GM12878 (cell line): ENCODE data around the gene CCSER1. TPM values are rescaled to one million over a fixed set of nuclear protein-coding genes. Genes with fewer than 3 reads are reported as not detected.

Source experiments
- ATAC-seq: fragments of 200-7000 bp; cut with Tn5 transposase; 3 replicates; pipeline ENCODE4 v1.9.1; 2020; ENCODE audit warnings: mild to moderate bottlenecking, moderate library complexity
- BruUV-seq: library from RNA; stranded (reverse); fragments of 400-500 nt; replicated peaks from 2 replicates; lab custom pipeline; 2021; lab: Mats Ljungman, UMichigan
- CTCF ChIA-PET: fragments of 300-600 bp; sonication (Branson Sonifier 250); formaldehyde crosslinking; extraction: SDS; loops from one replicate; lab custom pipeline; 2021; ENCODE audit warnings: inconsistent platforms; lab: Yijun Ruan, JAX
- POLR2A ChIA-PET: fragments of 350-600 bp; formaldehyde crosslinking; extraction: SDS; loops from one replicate; lab custom pipeline; 2021; ENCODE audit warnings: inconsistent platforms; lab: Charles Lee
- RAD21 ChIA-PET: fragments of 300-600 bp; sonication (Branson Sonifier 250); formaldehyde crosslinking; loops from one replicate; lab custom pipeline; 2023; ENCODE audit warnings: antibody characterized with exemption; ENCODE audit not compliant: unreplicated experiment; lab: Charles Lee
- SMC1A ChIA-PET: fragments of 300-600 bp; sonication (Branson Sonifier 250); formaldehyde crosslinking; loops from one replicate; lab custom pipeline; 2023; ENCODE audit not compliant: unreplicated experiment, uncharacterized antibody; lab: Charles Lee
- DNase-seq: peaks from one replicate; pipeline ENCODE4 v3.0.0-alpha.2; 2011; ENCODE audit warnings: low read depth, low spot score
- FAIRE-seq: peaks from 3 replicates; lab custom pipeline; 2011; peaks lifted over from hg19 to GRCh38; lab: Jason Lieb, UNC
- H2AFZ ChIP-seq: 2 replicates; pipeline ENCODE4 v1.6.0; 2011; ENCODE audit warnings: low read depth, low read length, control low read depth; ENCODE audit not compliant: control insufficient read depth
- H3K27ac ChIP-seq: 2 replicates; pipeline ENCODE4 v1.5.1; 2011; ENCODE audit warnings: control low read depth; ENCODE audit not compliant: control insufficient read depth, insufficient read depth
- H3K27me3 ChIP-seq, 2 experiments: replicated peaks in 1 of 2; 2 replicates each; pipeline versions ENCODE4 v1.6.0 to v1.6.1; 2011; ENCODE audit warnings: low read length in 1 of 2; ENCODE audit not compliant: control insufficient read depth in 2 of 2, insufficient read depth in 2 of 2
- H3K36me3 ChIP-seq, 2 experiments: 2 replicates each; pipeline ENCODE4 v1.5.1; 2011; ENCODE audit warnings: low read length in 1 of 2; ENCODE audit not compliant: control insufficient read depth in 2 of 2, insufficient read depth in 2 of 2
- H3K4me1 ChIP-seq: 2 replicates; pipeline ENCODE4 v1.6.1; 2011; ENCODE audit warnings: mild to moderate bottlenecking, low read length, moderate library complexity, mixed read lengths; ENCODE audit not compliant: control insufficient read depth, insufficient read depth
- H3K4me2 ChIP-seq: 2 replicates; pipeline ENCODE4 v1.6.0; 2011; ENCODE audit warnings: control low read depth; ENCODE audit not compliant: control insufficient read depth, insufficient read depth
- H3K4me3 ChIP-seq: fragments of 200-600 bp; sonication (generic); 2 replicates; pipeline ENCODE4 v1.5.1; 2016
- H3K79me2 ChIP-seq: 2 replicates; pipeline ENCODE4 v1.6.0; 2011; ENCODE audit warnings: low read length; ENCODE audit not compliant: control insufficient read depth, insufficient read depth
- H3K9ac ChIP-seq: 2 replicates; pipeline ENCODE4 v1.8.0; 2011; ENCODE audit warnings: low read length, control low read depth, mixed read lengths; ENCODE audit not compliant: control insufficient read depth, insufficient read depth
- H3K9me3 ChIP-seq: replicated peaks from 3 replicates; pipeline ENCODE4 v1.5.1; 2011; ENCODE audit warnings: mild to moderate bottlenecking, low read length; ENCODE audit not compliant: control insufficient read depth, insufficient read depth
- H4K20me1 ChIP-seq: 2 replicates; pipeline ENCODE4 v1.6.0; 2011; ENCODE audit not compliant: control insufficient read depth, insufficient read depth
- ASH2L ChIP-seq: fragments of 300-600, 200-600 bp; sonication (generic); IDR thresholded peaks from 2 replicates; pipeline ENCODE4 v1.6.1; 2017; ENCODE audit warnings: low read depth, mild to moderate bottlenecking, borderline replicate concordance
- BCLAF1 ChIP-seq: fragments of 450-650 bp; IDR thresholded peaks from 2 replicates; pipeline ENCODE4 v1.6.1; 2017; ENCODE audit warnings: antibody characterized with exemption, mild to moderate bottlenecking, moderate library complexity
- CBX3 ChIP-seq: fragments of 200-600 bp; sonication (generic); IDR thresholded peaks from 2 replicates; pipeline ENCODE4 v1.6.1; 2016; ENCODE audit warnings: low read depth, borderline replicate concordance
- CBX5 ChIP-seq: sonication (generic); IDR thresholded peaks from 2 replicates; pipeline ENCODE4 v1.6.1; 2016; ENCODE audit warnings: low read depth, moderate library complexity, mild to moderate bottlenecking, inconsistent platforms
- JUNB ChIP-seq: IDR thresholded peaks from 2 replicates; pipeline ENCODE4 v1.6.1; 2016; ENCODE audit warnings: antibody characterized with exemption, mild to moderate bottlenecking
- MYC ChIP-seq: IDR thresholded peaks from 2 replicates; pipeline ENCODE4 v1.6.1; 2011; ENCODE audit warnings: mild to moderate bottlenecking, low read length, moderate library complexity, inconsistent platforms; ENCODE audit not compliant: insufficient read depth, insufficient replicate concordance, insufficient read length, severe bottlenecking
- SPI1 ChIP-seq: IDR thresholded peaks from 2 replicates; pipeline ENCODE4 v1.6.1; 2011; ENCODE audit warnings: low read depth, mild to moderate bottlenecking, low read length, moderate library complexity, borderline replicate concordance; ENCODE audit not compliant: insufficient read depth
- SRF ChIP-seq, 2 experiments: IDR thresholded peaks; 2 replicates each; pipeline ENCODE4 v1.6.1; 2011; ENCODE audit warnings: low read depth in 2 of 2, low read length in 2 of 2, mild to moderate bottlenecking in 1 of 2, moderate library complexity in 1 of 2
- ZBED1 ChIP-seq: IDR thresholded peaks from 2 replicates; pipeline ENCODE4 v1.6.1; 2016; ENCODE audit warnings: borderline replicate concordance
- ZNF24 ChIP-seq: fragments of 450-650 bp; IDR thresholded peaks from 2 replicates; pipeline ENCODE4 v1.6.1; 2017; ENCODE audit warnings: antibody characterized with exemption, mild to moderate bottlenecking
- WGBS: methylation state at CpG from one replicate; pipeline ENCODE4 v1.1.6; 2016; ENCODE audit warnings: low lambda C conversion rate; ENCODE audit not compliant: insufficient replicate concordance, insufficient coverage; ENCODE audit errors: missing lambda C conversion rate; 5-methylcytosine and 5-hydroxymethylcytosine counted together
- in situ Hi-C: fragments of 300-500 bp; cut with MboI; formaldehyde crosslinking; loops from 9 replicates; pipeline ENCODE4 v1.14.3; 2018; ENCODE audit warnings: mixed read lengths
- intact Hi-C: fragments of 100-400 bp; cut with micrococcal nuclease; formaldehyde crosslinking; loops from one replicate; pipeline ENCODE4 v1.14.2; 2022; ENCODE audit not compliant: unreplicated experiment
- polyA plus RNA-seq, 11 experiments: library from polyadenylated mRNA; depleted of rRNA in 4 of 11; unstranded in 6 of 11; stranded (reverse) in 5 of 11; fragments of >200 nt; fragmentation: Nextera tagmentation in 4 of 11; fragmentation: Illumina TruSeq in 1 of 11; extraction: Ambion mirVana in 4 of 11; extraction: Trizol in 1 of 11; gene quantifications; 1 replicate in 1 of 11; 2 replicates in 10 of 11; pipeline versions ENCODE4 v1.2.1 to v1.2.3, GENCODE V29; 2011 to 2016; ENCODE audit warnings: inconsistent platforms in 2 of 11, missing spikeins in 2 of 11, low read depth in 1 of 11
- total RNA-seq, 4 experiments: library from RNA; depleted of rRNA in 3 of 4; stranded (reverse); fragments of >200 nt in 3 of 4; fragmentation: Illumina TruSeq in 1 of 4; extraction: Trizol in 1 of 4; gene quantifications; 2 replicates each; pipeline versions ENCODE4 v1.2.1 to v1.2.3, GENCODE V29; 2013 to 2021

CCSER1 gene
- total and polyA plus RNA-seq, 10 of the 15 experiments (the other 5 are each of a cell fraction or from before 2014, with no cell fraction given), result 0.22 to 2.7 (median 1.0) TPM

- no peaks in the 10 kb centered on the region for H3K9me3 ChIP-seq
- no peaks in the 10 kb centered on the region for H3K79me2 ChIP-seq
- ATAC-seq (no peak), DNase-seq (no peak), FAIRE-seq (no peak)
- no peaks in the 10 kb centered on the region for H3K36me3 ChIP-seq
- POLR2A ChIA-PET, result no interaction called here
- SMC1A ChIA-PET, result interaction anchor here (1.2 kb wide), 1 partner anchor 20 kb away, joined by 3 read pairs; no protein-coding TSS in a partner anchor
- in situ Hi-C loops, result no loop called here
- no peaks in the 10 kb centered on the region for H3K4me1 ChIP-seq
- intact Hi-C loops, result no loop called here
- no peak for TF ChIP-seq SPI1
- no peak for TF ChIP-seq MYC
- no peak for TF ChIP-seq CBX3
- TF ChIP-seq ASH2L, result no peak
- H3K27ac ChIP-seq, result no peak overlapping the region
- RAD21 ChIA-PET, result no interaction called here
- no peak overlapping the region for H3K9ac ChIP-seq
- no peak overlapping the region for H3K4me2 ChIP-seq
- H3K4me3 ChIP-seq, result no peak overlapping the region
- no peak overlapping the region for H2AFZ ChIP-seq
- no peaks in the 10 kb centered on the region; a peak in 1 of 4 replicates for H3K27me3 ChIP-seq
- BruUV-seq, result no TSS peak
- H4K20me1 ChIP-seq, result no peaks in the 10 kb centered on the region
- CTCF ChIA-PET, result interaction anchor here (0.6 to 1.1 kb wide), 2 partner anchors 8 to 448 kb away, joined by 3 read pairs; no protein-coding TSS in a partner anchor
- 58% methylated on average over 2 of the region's 2 CpGs for WGBS
These were observed 748.6 kb downstream of the CCSER1 start for GRCh38 chr4:90875791-90876190.

- ChIA-PET POLR2A (no interaction called here), SMC1A (interaction anchor here (1.2 kb wide), 1 partner anchor 20 kb away, joined by 3 read pairs; no protein-coding TSS in a partner anchor), CTCF (interaction anchor here (0.6 to 1.1 kb wide), 2 partner anchors 9 to 448 kb away, joined by 3 read pairs; no protein-coding TSS in a partner anchor), RAD21 (no interaction called here)
- no TSS peak for BruUV-seq
- Histone ChIP-seq H4K20me1 (no peaks in the 10 kb centered on the region), H3K27ac (no peak overlapping the region), H3K9me3 (no peaks in the 10 kb centered on the region), H3K9ac (no peak overlapping the region), H3K4me3 (no peak overlapping the region), H3K4me2 (no peak overlapping the region), H3K36me3 (no peaks in the 10 kb centered on the region), H3K4me1 (no peaks in the 10 kb centered on the region), H3K79me2 (no peaks in the 10 kb centered on the region), H3K27me3 (no peaks in the 10 kb centered on the region; a peak in 1 of 4 replicates), H2AFZ (no peak overlapping the region)
- intact Hi-C loops (no loop called here), in situ Hi-C loops (no loop called here)
- no peak for TF ChIP-seq ZNF24
- no peak for TF ChIP-seq JUNB
- no peak for TF ChIP-seq CBX5
- no peak for TF ChIP-seq BCLAF1
- TF ChIP-seq SRF (IDR thresholded peaks at IDR 0.05; ENCODE audit: low read depth in 2 of 2, low read length in 2 of 2), result no peak
- no peak for TF ChIP-seq ZBED1
- DNase-seq, result no peak
- WGBS, result 30% methylated on average over 1 of the region's 1 CpG
- no peak for ATAC-seq
- FAIRE-seq, result no peak
These were observed 749.1 kb downstream of the CCSER1 start for GRCh38 chr4:90876296-90876695.
